ENCODE measurements around the gene TSC22D3. TPM values are rescaled to one million over a fixed set of nuclear protein-coding genes. Genes with fewer than 3 reads are reported as not detected.
A peak's percentile ranks its signal among the peaks of the same experiment; 100 is the strongest.

The TSC22D3 gene
- total and polyA plus RNA-seq, 12 donors = 132 to 474 (median 298) TPM

GRCh38 chrX:107780525-107780924 is 4.9 kb upstream of the TSC22D3 start:
- no peak for DNase-seq
- TF ChIP-seq, protein P1, sequence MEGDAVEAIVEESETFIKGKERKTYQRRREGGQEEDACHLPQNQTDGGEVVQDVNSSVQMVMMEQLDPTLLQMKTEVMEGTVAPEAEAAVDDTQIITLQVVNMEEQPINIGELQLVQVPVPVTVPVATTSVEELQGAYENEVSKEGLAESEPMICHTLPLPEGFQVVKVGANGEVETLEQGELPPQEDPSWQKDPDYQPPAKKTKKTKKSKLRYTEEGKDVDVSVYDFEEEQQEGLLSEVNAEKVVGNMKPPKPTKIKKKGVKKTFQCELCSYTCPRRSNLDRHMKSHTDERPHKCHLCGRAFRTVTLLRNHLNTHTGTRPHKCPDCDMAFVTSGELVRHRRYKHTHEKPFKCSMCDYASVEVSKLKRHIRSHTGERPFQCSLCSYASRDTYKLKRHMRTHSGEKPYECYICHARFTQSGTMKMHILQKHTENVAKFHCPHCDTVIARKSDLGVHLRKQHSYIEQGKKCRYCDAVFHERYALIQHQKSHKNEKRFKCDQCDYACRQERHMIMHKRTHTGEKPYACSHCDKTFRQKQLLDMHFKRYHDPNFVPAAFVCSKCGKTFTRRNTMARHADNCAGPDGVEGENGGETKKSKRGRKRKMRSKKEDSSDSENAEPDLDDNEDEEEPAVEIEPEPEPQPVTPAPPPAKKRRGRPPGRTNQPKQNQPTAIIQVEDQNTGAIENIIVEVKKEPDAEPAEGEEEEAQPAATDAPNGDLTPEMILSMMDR (IDR thresholded peaks at IDR 0.05) = no peak
- no peak for TF ChIP-seq POLR2A (IDR thresholded peaks at IDR 0.05)
- no peaks in the 10 kb centered on the region for H3K9me3 ChIP-seq (replicated peaks in 1 of 3)
- intact Hi-C loops (cut with DNase I) = no loop called here
- H3K27ac ChIP-seq = no peak overlapping the region
- H3K27me3 ChIP-seq = peaks cover 13% of the 10 kb centered on the region
- H3K36me3 ChIP-seq (replicated peaks in 1 of 2) = no peaks in the 10 kb centered on the region
- 81 to 84% (median 82%) methylated on average over 3 to 9 of the region's 9 CpGs for WGBS, 4 donors
- H3K4me3 ChIP-seq = no peak overlapping the region
- H3K4me1 ChIP-seq (replicated peaks in 1 of 2) = no peaks in the 10 kb centered on the region

DNA sequence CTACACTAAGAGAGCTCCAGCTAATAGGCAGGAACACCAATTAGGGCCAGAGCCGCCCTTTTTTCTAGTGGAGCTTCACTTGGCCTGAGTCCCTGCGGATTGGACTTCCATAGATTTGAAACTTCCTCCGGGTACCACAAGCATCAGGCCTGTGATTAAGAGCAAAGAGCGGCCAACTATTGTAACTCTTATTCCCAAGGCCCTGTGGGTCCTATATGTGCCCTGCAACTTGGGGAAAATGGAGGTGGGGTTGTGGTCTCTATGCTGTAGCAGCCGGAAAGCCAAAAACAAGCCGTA is 1.9 kb upstream of the TSC22D3 start, which contains the start of gene NCBP2L:
Gene NCBP2L (plus strand): TSS at position 198 of the 297 bp plus-strand sequence. CDS start 16,488 bp downstream, outside the sequence.
- no peak for TF ChIP-seq POLR2A (IDR thresholded peaks at IDR 0.05)
- TF ChIP-seq, protein P1 (IDR thresholded peaks at IDR 0.05) = peak in 1 of 6 experiments; percentile 22
- no peak for DNase-seq
- 45 to 73% (median 57%) methylated on average over 4 to 6 of the region's 6 CpGs for WGBS, 4 donors
- H3K4me3 ChIP-seq = peak within 1 kb of the TSS in 1 of 4 donors; percentile 69
- intact Hi-C loops (cut with DNase I) = loop anchor here (5.0 to 10.0 kb wide), 4 partner anchors 60 to 113 kb away; no protein-coding TSS in a partner anchor
- no peaks in the 10 kb centered on the region for H3K4me1 ChIP-seq (replicated peaks in 1 of 2)
- H3K9me3 ChIP-seq (replicated peaks in 1 of 3) = no peaks in the 10 kb centered on the region
- peaks cover 16% of the 10 kb centered on the region for H3K27me3 ChIP-seq
- peak within 1 kb of the TSS in 4 of 5 donors; percentile 72 to 89 (median 80) for H3K27ac ChIP-seq
- no peaks in the 10 kb centered on the region for H3K36me3 ChIP-seq (replicated peaks in 1 of 2)

- intact Hi-C loops (cut with DNase I) = loop anchor here (5.0 to 10.0 kb wide), 4 partner anchors 60 to 112 kb away; no protein-coding TSS in a partner anchor
- peaks cover 16% of the 10 kb centered on the region for H3K27me3 ChIP-seq
- no peaks in the 10 kb centered on the region for H3K9me3 ChIP-seq (replicated peaks in 1 of 3)
- 4 to 16% (median 12%) methylated on average over 15 to 20 of the region's 20 CpGs for WGBS, 4 donors
- H3K27ac ChIP-seq = peak overlapping the region in 4 of 5 donors; percentile 72 to 89 (median 80)
- peak; percentile 82 to 96 (median 90) for DNase-seq
- TF ChIP-seq POLR2A (IDR thresholded peaks at IDR 0.05) = peak in 1 of 2 donors; percentile 47
- TF ChIP-seq, protein P1 (IDR thresholded peaks at IDR 0.05) = peak; percentile 47 to 90 (median 84)
- H3K4me3 ChIP-seq = peak overlapping the region in 1 of 4 donors; percentile 69
- H3K4me1 ChIP-seq (replicated peaks in 1 of 2) = no peaks in the 10 kb centered on the region
- H3K36me3 ChIP-seq (replicated peaks in 1 of 2) = no peaks in the 10 kb centered on the region
These were observed 1.3 kb upstream of the TSC22D3 start for GRCh38 chrX:107776649-107777535.

GRCh38 chrX:107775000-107775733 is 420 bp downstream of the TSC22D3 start:
- intact Hi-C loops (cut with DNase I) = loop anchor here (5.0 to 10.0 kb wide), 4 partner anchors 58 to 110 kb away; no protein-coding TSS in a partner anchor
- Histone ChIP-seq H3K4me3 (peak overlapping the region; percentile 24 to 69 (median 40)), H3K4me1 (replicated peaks in 1 of 2) (peaks cover 0 to 2% of the 10 kb centered on the region in 2 donors), H3K27me3 (peaks cover 16% of the 10 kb centered on the region), H3K36me3 (replicated peaks in 1 of 2) (no peaks in the 10 kb centered on the region), H3K9me3 (replicated peaks in 1 of 3) (no peaks in the 10 kb centered on the region), H3K27ac (peak overlapping the region; percentile 53 to 89 (median 78))
- peak in 1 of 7 donors; percentile 11 for DNase-seq
- WGBS, 4 donors = 0 to 42% (median 11%) methylated on average over 10 to 40 of the region's 40 CpGs
- TF ChIP-seq, protein P1 (IDR thresholded peaks at IDR 0.05) = no peak
- TF ChIP-seq POLR2A (IDR thresholded peaks at IDR 0.05) = no peak
